GM21717 (cell line): ENCODE results near the gene DNAI1.
"Not testable (repeated sequence)": the region's sequence is repeated elsewhere in the genome, so short reads cannot be mapped to it uniquely, and the experiment has no call there.

ENCODE experiments used
- ATAC-seq: cut with Tn5 transposase; IDR thresholded peaks from one replicate; pipeline ENCODE4 v1.9.1; 2021; ENCODE audit warnings: mild to moderate bottlenecking, moderate library complexity; ENCODE audit not compliant: unreplicated experiment

Gene DNAI1

GRCh38 chr9:34450644-34451043, 8.0 kb upstream of the DNAI1 start:
- ATAC-seq = no peak

- ATAC-seq = no peak
These were observed 7.5 kb upstream of the DNAI1 start for GRCh38 chr9:34451135-34451534.

- ATAC-seq = no peak
These were observed 7.1 kb upstream of the DNAI1 start for GRCh38 chr9:34451545-34451944.

GRCh38 chr9:34452568-34452967, 6.0 kb upstream of the DNAI1 start:
- ATAC-seq = no peak

GRCh38 chr9:34454571-34455065, 4.0 kb upstream of the DNAI1 start:
- no peak for ATAC-seq

- ATAC-seq = no peak
These were observed 2.5 kb upstream of the DNAI1 start for GRCh38 chr9:34456151-34456550.

- no peak for ATAC-seq
These were observed 1.9 kb upstream of the DNAI1 start for GRCh38 chr9:34456746-34457145.

GRCh38 chr9:34457266-34458012, 1.2 kb upstream of the DNAI1 start:
- no peak for ATAC-seq

GRCh38 chr9:34458959-34459340, 345 bp downstream of the DNAI1 start:
- no peak for ATAC-seq

GRCh38 chr9:34459356-34459755, 751 bp downstream of the DNAI1 start:
- no peak for ATAC-seq

GRCh38 chr9:34459941-34460340, 1.3 kb downstream of the DNAI1 start:
- no peak for ATAC-seq

- no peak for ATAC-seq
These were observed 4.7 kb downstream of the DNAI1 start for GRCh38 chr9:34463098-34463900.

GRCh38 chr9:34463901-34464232, 5.3 kb downstream of the DNAI1 start:
- no peak for ATAC-seq

GRCh38 chr9:34464571-34464970, 6.0 kb downstream of the DNAI1 start:
- no peak for ATAC-seq

GRCh38 chr9:34465468-34465867, 6.9 kb downstream of the DNAI1 start:
- no peak for ATAC-seq

GRCh38 chr9:34475097-34475496, 16.5 kb downstream of the DNAI1 start:
- ATAC-seq = no peak

GRCh38 chr9:34477541-34477940, 18.9 kb downstream of the DNAI1 start:
- no peak for ATAC-seq

GRCh38 chr9:34479431-34479866, 20.8 kb downstream of the DNAI1 start:
- ATAC-seq = no peak

- ATAC-seq = not testable (repeated sequence)
These were observed 23.0 kb downstream of the DNAI1 start for GRCh38 chr9:34481620-34482019.

GRCh38 chr9:34482746-34483145, 24.1 kb downstream of the DNAI1 start:
- not testable (repeated sequence) for ATAC-seq

GRCh38 chr9:34484678-34485077, 26.1 kb downstream of the DNAI1 start:
- ATAC-seq = no peak

GRCh38 chr9:34485822-34486221, 27.2 kb downstream of the DNAI1 start:
- no peak for ATAC-seq
